Mucosa of stomach (tissue), 1 donor: ENCODE measurements around the gene ACR.

Source experiments
- H3K27me3 ChIP-seq: one replicate; pipeline ENCODE4 v1.7.0; 2013; ENCODE audit warnings: mild to moderate bottlenecking, low read length; ENCODE audit not compliant: control insufficient read depth, insufficient read depth
- H3K36me3 ChIP-seq: one replicate; pipeline ENCODE4 v1.7.0; 2013; ENCODE audit warnings: low read length; ENCODE audit not compliant: control insufficient read depth, insufficient read depth
- H3K4me1 ChIP-seq: one replicate; pipeline ENCODE4 v1.7.0; 2013; ENCODE audit warnings: mild to moderate bottlenecking, low read length; ENCODE audit not compliant: control insufficient read depth, insufficient read depth
- H3K4me3 ChIP-seq: one replicate; pipeline ENCODE4 v1.7.0; 2013; ENCODE audit warnings: low read length
- H3K9ac ChIP-seq: one replicate; pipeline ENCODE4 v1.7.0; 2013; ENCODE audit warnings: mild to moderate bottlenecking, low read length, moderate library complexity
- H3K9me3 ChIP-seq: one replicate; pipeline ENCODE4 v1.7.0; 2013; ENCODE audit warnings: mild to moderate bottlenecking, low read length, moderate library complexity; ENCODE audit not compliant: control insufficient read depth
- donor health status: Pancreatic carcinoma.

The ACR gene

DNA sequence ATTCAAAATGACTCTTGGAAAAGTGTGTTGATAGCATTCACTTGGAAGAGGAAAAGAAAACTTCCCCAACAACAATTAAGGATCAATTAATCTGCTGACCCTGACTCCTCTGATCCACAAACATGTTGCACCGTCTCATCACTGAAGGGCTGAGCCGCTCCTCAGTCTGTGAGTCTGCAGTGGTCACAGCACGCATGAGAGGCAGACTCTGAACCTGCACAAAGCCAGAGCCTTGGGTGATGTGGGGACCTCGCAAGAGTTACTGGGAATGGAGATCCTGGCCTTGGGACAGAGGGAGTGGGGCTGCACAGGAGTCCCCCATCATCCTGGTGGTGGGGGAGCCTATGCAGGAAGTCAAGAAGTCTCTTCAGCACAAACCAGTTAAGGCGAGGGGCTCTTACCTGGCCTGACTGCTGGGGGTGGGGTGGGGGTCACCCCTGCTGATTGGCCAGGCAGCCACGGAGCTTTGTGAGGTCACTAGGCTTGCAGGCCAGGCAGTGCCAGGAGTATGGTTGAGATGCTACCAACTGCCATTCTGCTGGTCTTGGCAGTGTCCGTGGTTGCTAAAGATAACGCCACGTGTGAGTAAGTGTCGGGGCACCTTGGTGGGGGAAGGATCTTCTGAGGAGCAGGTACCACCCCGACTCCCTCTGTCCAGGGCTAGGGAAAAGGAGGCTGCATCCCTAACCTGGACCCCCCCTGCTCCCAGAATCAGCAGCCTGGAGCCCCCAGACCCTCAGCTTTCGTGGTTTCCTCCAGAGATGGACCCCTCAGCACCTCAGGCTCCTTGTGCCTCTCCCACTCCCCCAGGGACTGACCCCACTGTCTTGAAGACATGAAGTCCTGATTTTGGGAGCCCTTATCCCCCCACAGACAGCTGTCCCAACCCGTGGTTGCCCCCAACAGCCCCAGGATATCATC, at the start of gene ACR:
Gene ACR (plus strand): TSS at position 477 of the 921 bp plus-strand sequence. CDS start 32 bp downstream, at position 509.
- H3K9ac ChIP-seq = no peak within 1 kb of the TSS
- H3K4me3 ChIP-seq = no peak within 1 kb of the TSS
- H3K4me1 ChIP-seq = no peaks in the 10 kb centered on the region
- peaks cover 8% of the 10 kb centered on the region for H3K27me3 ChIP-seq
- no peaks in the 10 kb centered on the region for H3K9me3 ChIP-seq
- H3K36me3 ChIP-seq = no peaks in the 10 kb centered on the region

DNA sequence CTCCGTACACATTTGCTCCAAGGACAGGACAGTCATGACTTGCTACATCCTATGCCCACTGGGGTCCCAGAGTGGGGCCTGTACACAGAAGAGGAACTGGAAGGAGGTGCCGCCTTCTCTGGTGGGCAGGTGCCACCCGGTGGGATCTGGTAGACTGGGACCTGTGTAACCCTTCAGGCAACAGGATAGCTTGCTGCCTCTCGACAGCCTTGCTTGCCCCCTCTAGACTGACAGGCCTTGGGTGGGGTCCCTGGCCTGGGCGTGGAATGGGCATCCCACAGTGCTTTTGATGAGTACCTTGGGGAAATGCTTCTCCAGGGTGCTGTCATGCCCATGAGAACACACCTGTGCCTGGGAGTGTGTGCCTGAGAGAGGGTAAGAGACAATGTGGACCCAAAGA, 49.6 kb upstream of the ACR start:
- Histone ChIP-seq H3K4me3 (no peak overlapping the region), H3K36me3 (no peaks in the 10 kb centered on the region), H3K27me3 (peaks cover 3% of the 10 kb centered on the region), H3K9me3 (no peaks in the 10 kb centered on the region), H3K9ac (no peak overlapping the region), H3K4me1 (no peaks in the 10 kb centered on the region)

DNA sequence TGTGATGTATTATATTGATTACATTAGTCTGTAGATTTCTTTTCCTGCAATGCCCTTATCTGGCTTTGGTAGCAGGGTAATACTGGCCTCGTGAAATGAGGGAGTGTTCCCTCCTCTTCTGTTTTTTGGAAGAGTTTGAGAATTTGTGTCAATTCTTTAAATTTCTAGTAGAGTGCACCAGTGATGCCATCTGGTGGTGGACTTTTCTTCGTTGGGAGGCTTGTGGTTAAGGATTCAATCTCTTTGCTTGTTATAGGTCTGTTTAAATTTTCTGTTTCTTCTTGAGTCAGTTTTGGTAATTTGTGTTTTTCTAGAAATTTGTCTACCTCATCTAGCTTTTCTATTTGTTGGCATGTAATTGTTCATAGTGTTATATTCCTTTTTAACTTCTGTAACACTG, 46.5 kb upstream of the ACR start:
- H3K4me1 ChIP-seq = no peaks in the 10 kb centered on the region
- peaks cover 3% of the 10 kb centered on the region for H3K27me3 ChIP-seq
- H3K9me3 ChIP-seq = no peaks in the 10 kb centered on the region
- no peaks in the 10 kb centered on the region for H3K36me3 ChIP-seq
- no peak overlapping the region for H3K4me3 ChIP-seq
- H3K9ac ChIP-seq = no peak overlapping the region

GRCh38 chr22:50693462-50693861, 44.5 kb upstream of the ACR start:
- Histone ChIP-seq H3K36me3 (no peaks in the 10 kb centered on the region), H3K4me3 (no peak overlapping the region), H3K27me3 (peaks cover 8% of the 10 kb centered on the region), H3K9ac (no peak overlapping the region), H3K4me1 (peaks cover 4% of the 10 kb centered on the region), H3K9me3 (no peaks in the 10 kb centered on the region)

- Histone ChIP-seq H3K9me3 (no peaks in the 10 kb centered on the region), H3K27me3 (peaks cover 8% of the 10 kb centered on the region), H3K4me3 (no peak overlapping the region), H3K4me1 (peaks cover 7% of the 10 kb centered on the region), H3K36me3 (no peaks in the 10 kb centered on the region), H3K9ac (no peak overlapping the region)
Observed at GRCh38 chr22:50694099-50694605, 43.9 kb upstream of the ACR start.

GRCh38 chr22:50694766-50695420, 43.1 kb upstream of the ACR start:
- H3K4me3 ChIP-seq = no peak overlapping the region
- H3K9ac ChIP-seq = no peak overlapping the region
- peaks cover 8% of the 10 kb centered on the region for H3K27me3 ChIP-seq
- H3K9me3 ChIP-seq = no peaks in the 10 kb centered on the region
- H3K36me3 ChIP-seq = no peaks in the 10 kb centered on the region
- peaks cover 7% of the 10 kb centered on the region for H3K4me1 ChIP-seq

GRCh38 chr22:50695421-50696250, 42.4 kb upstream of the ACR start:
- Histone ChIP-seq H3K4me1 (peaks cover 7% of the 10 kb centered on the region), H3K36me3 (no peaks in the 10 kb centered on the region), H3K9me3 (no peaks in the 10 kb centered on the region), H3K9ac (no peak overlapping the region), H3K4me3 (no peak overlapping the region), H3K27me3 (peaks cover 8% of the 10 kb centered on the region)

DNA sequence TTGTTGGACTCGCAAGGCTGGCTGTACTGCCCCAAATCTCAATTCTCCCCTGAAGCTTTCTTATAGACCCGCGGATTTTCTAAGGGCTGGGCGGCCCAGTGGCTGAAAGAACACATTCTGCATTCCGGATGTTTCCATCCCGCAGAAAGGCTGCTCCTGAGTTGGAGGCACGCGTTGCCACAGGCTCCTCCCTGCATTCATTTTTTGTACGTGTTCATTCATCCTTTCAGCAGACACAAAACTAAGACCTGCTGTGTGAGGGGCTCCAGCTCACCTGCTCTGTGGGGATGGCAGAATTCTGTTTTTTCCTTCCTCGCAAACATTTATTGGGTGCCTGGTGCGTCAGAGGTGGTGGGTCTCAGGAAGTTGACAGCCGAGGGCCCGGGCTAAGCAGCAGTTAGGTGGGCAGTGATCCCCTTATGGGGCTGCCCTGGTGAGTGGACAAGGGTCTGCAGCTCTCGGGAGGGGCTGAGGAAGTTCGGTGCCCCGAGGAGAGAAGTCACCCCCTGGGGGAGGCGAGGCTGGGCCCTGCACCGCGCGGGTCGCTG, 41.7 kb upstream of the ACR start:
- no peaks in the 10 kb centered on the region for H3K9me3 ChIP-seq
- H3K9ac ChIP-seq = no peak overlapping the region
- no peak overlapping the region for H3K4me3 ChIP-seq
- H3K36me3 ChIP-seq = no peaks in the 10 kb centered on the region
- H3K4me1 ChIP-seq = peaks cover 7% of the 10 kb centered on the region
- peaks cover 8% of the 10 kb centered on the region for H3K27me3 ChIP-seq

DNA sequence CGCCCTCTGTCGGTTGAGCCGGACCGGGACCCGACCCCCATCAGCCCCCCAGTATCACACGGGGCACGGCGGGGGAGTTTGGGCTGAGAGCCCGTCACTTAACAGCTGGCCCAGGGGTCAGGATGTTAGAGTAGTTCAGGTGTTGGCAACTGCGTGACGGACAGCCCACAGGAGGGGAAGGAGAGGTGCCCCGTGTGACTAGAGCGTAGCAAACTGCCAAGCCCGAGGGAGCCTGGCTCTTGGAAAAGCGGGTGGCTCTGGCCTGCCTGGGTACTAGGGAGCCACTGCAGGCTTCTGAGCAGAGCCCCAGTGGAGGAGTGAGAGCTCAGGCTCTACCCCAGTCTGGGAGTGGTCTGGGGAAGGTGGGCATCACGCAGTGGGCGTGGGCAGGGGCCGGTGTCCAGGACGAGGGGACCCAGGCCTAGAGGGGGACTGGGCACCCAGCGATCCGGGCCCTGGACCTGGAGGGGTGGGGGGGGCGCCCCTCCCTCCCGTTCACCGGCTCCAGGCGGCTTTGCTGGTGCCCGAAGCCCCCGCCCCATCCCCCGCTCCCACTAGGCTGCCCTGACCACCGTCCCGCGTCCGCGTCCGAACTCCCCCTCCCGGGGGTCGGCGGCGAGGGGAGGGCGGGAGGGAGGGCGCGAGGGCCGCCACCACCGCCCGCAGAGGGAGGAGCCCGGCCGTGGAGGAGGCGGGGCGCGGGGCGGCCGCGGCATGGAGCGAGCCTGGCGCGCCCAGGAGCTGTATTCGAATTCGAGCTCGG, 41.0 kb upstream of the ACR start:
- Histone ChIP-seq H3K4me1 (peaks cover 7% of the 10 kb centered on the region), H3K27me3 (peaks cover 8% of the 10 kb centered on the region), H3K4me3 (no peak overlapping the region), H3K9me3 (no peaks in the 10 kb centered on the region), H3K36me3 (no peaks in the 10 kb centered on the region), H3K9ac (no peak overlapping the region)

- Histone ChIP-seq H3K9me3 (no peaks in the 10 kb centered on the region), H3K27me3 (peaks cover 8% of the 10 kb centered on the region), H3K4me3 (no peak overlapping the region), H3K36me3 (no peaks in the 10 kb centered on the region), H3K9ac (no peak overlapping the region), H3K4me1 (peaks cover 7% of the 10 kb centered on the region)
Observed at GRCh38 chr22:50697667-50698506, 40.1 kb upstream of the ACR start.
